ENCODE measurements around the gene CLDN6.
A peak's percentile ranks its signal among the peaks of the same experiment; 100 is the strongest.

The CLDN6 gene

GRCh38 chr16:2973093-2973492 lies 44.9 kb downstream of the CLDN6 start:
- DNase-seq (ENCODE audit: low spot score), result no peak
- FAIRE-seq, result no peak

- DNase-seq (ENCODE audit: low spot score) (no peak), FAIRE-seq (no peak)
These were observed 45.8 kb downstream of the CLDN6 start for GRCh38 chr16:2971985-2972784.

- DNase-seq (ENCODE audit: low spot score) (no peak), FAIRE-seq (no peak)
These were observed 46.6 kb downstream of the CLDN6 start for GRCh38 chr16:2971134-2971984.

- FAIRE-seq (no peak), DNase-seq (ENCODE audit: low spot score) (no peak)
These were observed 47.4 kb downstream of the CLDN6 start for GRCh38 chr16:2970563-2970962.

DNA sequence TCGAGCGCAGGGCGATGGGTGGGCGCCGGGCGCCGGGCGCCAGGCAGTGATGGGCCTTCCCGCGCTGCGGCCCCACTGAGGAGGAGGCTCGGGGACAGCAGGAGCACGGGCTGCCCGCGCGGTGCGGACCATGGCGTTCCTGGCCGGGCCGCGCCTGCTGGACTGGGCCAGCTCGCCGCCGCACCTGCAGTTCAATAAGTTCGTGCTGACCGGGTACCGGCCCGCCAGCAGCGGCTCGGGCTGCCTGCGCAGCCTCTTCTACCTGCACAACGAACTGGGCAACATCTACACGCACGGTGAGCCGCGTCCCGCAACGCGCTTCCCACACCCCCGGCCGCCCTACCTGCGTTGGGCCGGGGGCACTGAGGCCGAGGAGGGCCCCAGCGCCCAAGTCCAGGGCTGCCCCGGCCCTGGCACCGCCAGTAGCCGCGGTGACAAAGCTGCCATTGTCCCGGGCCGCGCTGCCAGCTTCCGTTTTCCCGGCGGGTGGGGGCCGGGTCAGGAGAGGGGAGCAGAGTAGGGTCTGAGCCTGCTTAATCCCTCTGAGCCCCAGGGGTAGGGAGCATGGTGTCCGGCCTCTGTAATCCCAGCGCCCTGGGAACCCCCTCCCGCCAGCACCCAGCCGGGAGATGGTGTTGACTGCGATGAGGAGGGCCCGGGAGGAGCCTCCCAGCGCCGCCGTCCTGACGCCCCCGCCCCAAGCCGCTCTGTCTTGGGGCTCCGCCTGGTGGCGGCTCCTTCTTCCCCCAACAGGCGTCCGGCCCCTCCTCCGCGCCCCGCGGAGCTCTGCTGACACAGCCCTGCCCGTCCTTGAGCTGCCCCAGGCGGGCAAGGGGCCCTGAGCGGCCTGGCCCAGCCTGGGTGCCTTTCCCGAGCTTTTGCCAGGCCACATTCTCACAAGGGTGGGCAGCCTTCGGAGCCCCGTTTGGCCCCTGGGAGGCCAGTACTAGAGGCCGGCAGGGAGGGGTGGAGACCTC lies 48.1 kb downstream of the CLDN6 start:
- FAIRE-seq, result peak; percentile 52
- DNase-seq (ENCODE audit: low spot score), result peak; percentile 89

- DNase-seq (ENCODE audit: low spot score) (peak; percentile 96), FAIRE-seq (peak; percentile 85)
These were observed 49.0 kb downstream of the CLDN6 start, which contains the start of gene PAQR4 for GRCh38 chr16:2968738-2969544. Gene PAQR4 (plus strand): TSS chr16:2969348. CDS start chr16:2969675, 327 bp downstream.

DNA sequence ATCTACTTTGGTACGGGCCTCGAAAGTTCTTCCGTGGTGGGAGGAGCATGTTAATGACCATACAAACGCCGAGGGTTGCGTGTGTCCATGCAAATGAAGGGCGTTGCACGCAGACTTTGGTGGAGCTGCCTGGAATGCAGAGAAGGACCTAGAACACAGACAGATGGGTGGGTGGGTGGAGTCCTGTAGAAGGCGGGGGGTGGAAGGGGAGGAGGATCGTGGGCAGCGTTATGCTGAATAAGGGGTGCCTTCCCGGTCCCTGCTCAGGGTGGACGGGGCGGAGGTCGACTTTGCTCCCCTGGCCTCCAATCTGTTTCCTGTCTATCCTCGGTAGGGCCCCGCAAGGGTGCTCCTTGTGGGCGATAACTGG lies 49.6 kb downstream of the CLDN6 start:
- no peak for FAIRE-seq
- DNase-seq (ENCODE audit: low spot score), result no peak

- no peak for FAIRE-seq
- no peak for DNase-seq (ENCODE audit: low spot score)
These were observed 50.2 kb downstream of the CLDN6 start for GRCh38 chr16:2967721-2968161.

- FAIRE-seq (no peak), DNase-seq (ENCODE audit: low spot score) (no peak)
These were observed 50.8 kb downstream of the CLDN6 start for GRCh38 chr16:2967211-2967631.

- no peak for DNase-seq (ENCODE audit: low spot score)
- no peak for FAIRE-seq
These were observed 51.2 kb downstream of the CLDN6 start for GRCh38 chr16:2966808-2967191.

DNA sequence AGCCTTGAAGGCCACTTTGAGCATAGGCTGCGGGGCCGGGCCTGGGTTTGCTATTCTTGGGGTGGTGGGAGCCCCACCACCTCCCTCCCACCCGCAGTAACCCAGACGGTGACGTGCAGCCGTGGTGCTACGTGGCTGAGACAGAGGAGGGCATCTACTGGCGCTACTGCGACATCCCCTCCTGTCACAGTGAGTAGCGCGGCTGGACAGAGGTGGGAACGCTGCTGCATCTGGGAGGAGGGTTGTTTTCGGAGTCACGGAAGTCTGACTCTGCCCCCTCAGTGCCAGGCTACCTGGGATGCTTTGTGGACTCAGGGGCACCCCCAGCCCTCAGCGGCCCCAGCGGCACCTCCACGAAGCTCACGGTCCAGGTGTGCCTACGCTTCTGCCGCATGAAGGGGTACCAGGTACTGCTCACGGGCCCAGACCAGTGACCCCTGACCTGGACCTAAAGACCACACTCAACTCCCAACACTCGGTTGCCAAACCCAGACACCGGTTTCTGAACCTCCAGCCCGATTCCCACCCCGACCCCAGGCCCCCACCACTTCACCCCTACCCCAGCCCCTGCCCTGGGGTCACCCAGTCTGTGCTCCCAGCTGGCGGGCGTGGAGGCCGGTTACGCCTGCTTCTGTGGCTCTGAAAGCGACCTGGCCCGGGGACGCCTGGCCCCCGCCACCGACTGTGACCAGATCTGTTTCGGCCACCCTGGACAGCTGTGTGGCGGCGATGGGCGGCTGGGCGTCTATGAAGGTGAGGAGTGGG lies 51.8 kb downstream of the CLDN6 start:
- FAIRE-seq (no peak), DNase-seq (ENCODE audit: low spot score) (no peak)
